ENCODE measurements around the gene FOXP2.
"Not testable (repeated sequence)": the region's sequence is repeated elsewhere in the genome, so short reads cannot be mapped to it uniquely, and the experiment has no call there.

FOXP2 gene

DNA sequence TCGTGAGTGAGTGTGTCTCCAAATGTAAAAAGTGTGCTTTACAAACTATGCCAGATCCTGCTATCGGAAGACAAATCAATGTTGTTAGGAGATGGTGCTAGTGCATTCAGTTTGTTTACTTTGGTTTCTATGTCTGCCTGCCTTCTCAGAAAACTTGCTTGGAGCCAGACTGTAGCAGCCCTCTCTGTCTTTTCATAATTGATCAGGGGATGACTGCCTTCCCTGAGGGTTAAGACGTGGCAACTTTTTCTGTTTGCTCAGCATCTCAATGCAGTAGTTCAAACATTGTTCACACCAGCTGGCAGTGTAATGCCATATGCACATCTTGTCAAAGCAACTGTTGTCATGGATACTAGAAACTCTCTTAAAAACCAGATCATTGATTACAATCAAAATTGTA lies 118.5 kb downstream of the FOXP2 start:
- TF ChIP-seq, protein P1, sequence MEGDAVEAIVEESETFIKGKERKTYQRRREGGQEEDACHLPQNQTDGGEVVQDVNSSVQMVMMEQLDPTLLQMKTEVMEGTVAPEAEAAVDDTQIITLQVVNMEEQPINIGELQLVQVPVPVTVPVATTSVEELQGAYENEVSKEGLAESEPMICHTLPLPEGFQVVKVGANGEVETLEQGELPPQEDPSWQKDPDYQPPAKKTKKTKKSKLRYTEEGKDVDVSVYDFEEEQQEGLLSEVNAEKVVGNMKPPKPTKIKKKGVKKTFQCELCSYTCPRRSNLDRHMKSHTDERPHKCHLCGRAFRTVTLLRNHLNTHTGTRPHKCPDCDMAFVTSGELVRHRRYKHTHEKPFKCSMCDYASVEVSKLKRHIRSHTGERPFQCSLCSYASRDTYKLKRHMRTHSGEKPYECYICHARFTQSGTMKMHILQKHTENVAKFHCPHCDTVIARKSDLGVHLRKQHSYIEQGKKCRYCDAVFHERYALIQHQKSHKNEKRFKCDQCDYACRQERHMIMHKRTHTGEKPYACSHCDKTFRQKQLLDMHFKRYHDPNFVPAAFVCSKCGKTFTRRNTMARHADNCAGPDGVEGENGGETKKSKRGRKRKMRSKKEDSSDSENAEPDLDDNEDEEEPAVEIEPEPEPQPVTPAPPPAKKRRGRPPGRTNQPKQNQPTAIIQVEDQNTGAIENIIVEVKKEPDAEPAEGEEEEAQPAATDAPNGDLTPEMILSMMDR (IDR thresholded peaks at IDR 0.05; ENCODE audit: insufficient read depth, low read length, missing control alignments): no peak
- POLR2A ChIA-PET: no interaction called here
- CTCF ChIA-PET: interaction anchor here (1.3 kb wide), 1 partner anchor 1318 kb away, joined by 4 read pairs; no protein-coding TSS in a partner anchor
- no peak for DNase-seq (ENCODE audit: low read depth, low spot score)
- no peak overlapping the region for H3K4me3 ChIP-seq (ENCODE audit: low read depth, low read length)

DNA sequence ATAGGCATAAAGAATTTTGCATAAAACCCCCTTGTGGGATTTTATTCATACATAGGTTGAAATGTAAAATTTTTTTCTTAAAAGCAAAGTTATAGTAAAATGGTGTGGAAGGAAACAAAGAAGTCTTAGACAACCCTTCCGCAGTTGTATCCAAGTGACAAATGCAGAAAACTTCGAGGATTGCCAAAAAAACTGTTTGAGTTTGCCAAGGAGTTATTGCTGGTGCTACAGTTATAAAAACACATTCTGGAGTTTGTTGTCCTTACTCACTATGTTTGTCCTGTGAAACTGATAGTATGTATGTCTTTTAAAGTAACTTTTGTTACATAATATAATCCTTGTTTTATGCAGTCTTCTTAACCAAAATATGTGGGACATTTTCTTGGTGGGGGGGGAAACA lies 120.3 kb downstream of the FOXP2 start:
- no peak for DNase-seq (ENCODE audit: low read depth, low spot score)
- TF ChIP-seq, protein P1 (IDR thresholded peaks at IDR 0.05; ENCODE audit: insufficient read depth, low read length, missing control alignments): no peak
- H3K4me3 ChIP-seq (ENCODE audit: low read depth, low read length): no peak overlapping the region
- ChIA-PET POLR2A (no interaction called here), CTCF (no interaction called here)

DNA sequence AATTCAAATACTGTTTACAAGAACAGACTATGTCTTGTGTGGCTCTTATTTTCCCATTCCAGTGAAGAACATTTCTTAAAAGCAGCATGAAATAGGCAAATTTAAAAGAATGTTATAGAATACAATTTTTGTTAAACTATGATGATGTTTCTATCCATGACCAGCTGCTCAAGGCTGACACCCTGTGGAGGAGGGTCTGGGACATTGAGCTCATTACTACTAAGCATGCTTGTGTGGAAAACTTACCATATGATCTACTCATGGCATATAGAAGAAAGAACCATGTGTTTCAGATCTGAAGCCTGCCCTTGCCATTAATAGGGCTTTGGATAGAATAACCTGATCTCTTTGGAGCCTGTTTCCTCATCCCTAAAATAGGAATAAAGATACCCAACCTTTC lies 125.0 kb downstream of the FOXP2 start:
- H3K4me3 ChIP-seq (ENCODE audit: low read depth, low read length): no peak overlapping the region
- ChIA-PET POLR2A (no interaction called here), CTCF (no interaction called here)
- TF ChIP-seq, protein P1 (IDR thresholded peaks at IDR 0.05; ENCODE audit: insufficient read depth, low read length, missing control alignments): no peak
- no peak for DNase-seq (ENCODE audit: low read depth, low spot score)

DNA sequence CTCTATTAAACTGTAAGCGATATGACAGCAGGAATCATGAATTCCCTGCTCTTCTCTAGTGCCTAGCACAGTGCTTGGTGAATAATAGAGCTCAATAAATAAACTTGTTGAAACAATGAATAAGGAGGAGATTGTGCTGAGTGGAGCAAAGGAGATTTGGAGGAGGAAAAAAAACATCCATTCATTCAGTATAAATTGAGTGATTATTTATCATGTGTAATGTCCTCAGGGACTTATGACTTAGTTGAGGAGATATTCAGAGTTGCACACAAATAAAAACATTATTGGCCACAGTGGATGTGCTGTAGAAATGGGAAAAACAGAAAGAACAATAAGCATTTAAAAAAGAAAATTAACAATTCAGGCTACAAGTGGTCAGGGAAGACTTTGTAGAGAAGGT lies 125.7 kb downstream of the FOXP2 start:
- DNase-seq (ENCODE audit: low read depth, low spot score): no peak
- ChIA-PET POLR2A (no interaction called here), CTCF (no interaction called here)
- no peak overlapping the region for H3K4me3 ChIP-seq (ENCODE audit: low read depth, low read length)
- TF ChIP-seq, protein P1 (IDR thresholded peaks at IDR 0.05; ENCODE audit: insufficient read depth, low read length, missing control alignments): no peak

DNA sequence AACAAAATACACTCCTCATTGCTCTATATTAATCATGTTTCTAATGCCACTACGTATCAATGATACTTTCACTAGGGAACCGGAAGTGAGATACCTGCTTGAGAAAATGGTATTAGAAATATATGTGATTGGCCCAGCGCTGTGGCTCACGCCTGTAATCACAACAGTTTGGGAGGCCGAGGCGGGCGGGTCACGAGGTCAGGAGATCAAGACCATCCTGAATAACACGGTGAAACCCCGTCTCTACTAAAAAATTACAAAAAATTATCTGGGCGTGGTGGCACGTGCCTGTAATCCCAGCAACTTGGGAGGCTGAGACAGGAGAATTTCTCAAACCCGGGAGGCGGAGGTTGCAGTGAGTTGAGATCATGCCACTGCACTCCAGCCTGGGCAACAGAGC lies 132.7 kb downstream of the FOXP2 start:
- POLR2A ChIA-PET; DNase-seq (ENCODE audit: low read depth, low spot score); H3K4me3 ChIP-seq (ENCODE audit: low read depth, low read length); CTCF ChIA-PET: not testable (repeated sequence)

DNA sequence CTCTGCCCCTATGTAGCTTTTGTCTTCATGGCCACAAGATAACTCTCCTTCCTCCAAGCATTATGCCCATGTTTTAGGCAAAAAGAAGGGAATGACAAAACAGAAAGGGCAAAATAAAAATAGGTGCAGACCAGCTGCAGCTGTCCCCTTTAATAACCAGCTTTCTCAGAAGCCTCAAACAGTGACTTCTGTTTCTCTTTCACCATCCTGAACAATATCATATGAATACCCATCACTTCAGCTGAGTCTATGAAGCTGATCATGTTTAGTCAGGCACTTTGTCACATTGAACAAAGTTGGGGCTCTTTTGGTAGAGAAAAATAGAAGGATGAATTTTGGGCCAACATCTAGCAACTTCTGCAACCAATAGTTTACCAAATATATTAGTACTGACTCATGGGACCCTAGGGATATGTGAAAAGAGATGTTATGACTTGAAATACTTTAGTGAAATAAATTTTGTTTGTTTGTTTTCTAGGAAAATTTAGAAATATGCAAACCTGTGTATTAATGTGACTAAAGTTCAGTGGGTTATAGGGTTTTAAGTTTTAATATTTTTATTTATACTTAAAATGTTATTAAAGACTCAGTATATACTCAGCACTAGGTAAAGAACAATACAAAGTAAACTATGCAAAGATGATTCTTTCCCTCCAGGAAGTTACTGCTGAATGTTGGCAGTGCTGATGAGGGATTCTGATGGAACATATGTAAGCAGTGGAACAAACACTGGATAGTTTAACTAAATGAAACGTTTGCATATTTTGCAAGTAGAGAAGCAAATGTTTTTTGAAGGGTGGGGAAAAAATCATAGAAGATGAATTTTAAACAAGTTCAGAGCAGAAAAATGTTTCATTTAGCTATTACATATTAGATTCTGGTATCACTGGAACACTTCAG lies 133.7 kb downstream of the FOXP2 start:
- DNase-seq (ENCODE audit: low read depth, low spot score): no peak
- no peak overlapping the region for H3K4me3 ChIP-seq (ENCODE audit: low read depth, low read length)
- ChIA-PET POLR2A (no interaction called here), CTCF (no interaction called here)
- TF ChIP-seq, protein P1 (IDR thresholded peaks at IDR 0.05; ENCODE audit: insufficient read depth, low read length, missing control alignments): no peak

Measured in AG04449 (cell line).